ENCODE measurements around the gene TMTC1.

TMTC1 gene

GRCh38 chr12:29732593-29732992 lies 51.1 kb downstream of the TMTC1 start (continued):
- TF ChIP-seq CSRNP3 (CRISPR knock-in tag; IDR thresholded peaks at IDR 0.05) = no peak
- TF ChIP-seq ZNF8 (CRISPR knock-in tag; IDR thresholded peaks at IDR 0.05) = no peak

- TF ChIP-seq TSHZ2 (CRISPR knock-in tag; IDR thresholded peaks at IDR 0.05) = no peak
- no peak for TF ChIP-seq ZNF8 (CRISPR knock-in tag; IDR thresholded peaks at IDR 0.05)
- no peak for TF ChIP-seq CSDC2 (CRISPR knock-in tag; IDR thresholded peaks at IDR 0.05)
- TF ChIP-seq TOX (CRISPR knock-in tag; IDR thresholded peaks at IDR 0.05; ENCODE audit: borderline replicate concordance) = no peak
- no peak for TF ChIP-seq POU6F1 (CRISPR knock-in tag; IDR thresholded peaks at IDR 0.05; ENCODE audit: borderline replicate concordance, low read depth)
- no peak for TF ChIP-seq OSR1 (CRISPR knock-in tag; IDR thresholded peaks at IDR 0.05)
- no peak for ATAC-seq
Observed at GRCh38 chr12:29732191-29732590, 51.6 kb downstream of the TMTC1 start.

GRCh38 chr12:29731591-29731990 lies 52.2 kb downstream of the TMTC1 start:
- TF ChIP-seq RARB (CRISPR knock-in tag; IDR thresholded peaks at IDR 0.05) (no peak), ZFP30 (CRISPR knock-in tag; IDR thresholded peaks at IDR 0.05) (no peak), CSDC2 (CRISPR knock-in tag; IDR thresholded peaks at IDR 0.05) (no peak), ZNF565 (CRISPR knock-in tag; conservative IDR thresholded peaks at IDR 0.05; ENCODE audit: low read depth) (no peak), ZNF70 (CRISPR knock-in tag; IDR thresholded peaks at IDR 0.05) (no peak)
- no peak for ATAC-seq

- TF ChIP-seq ESRRG (CRISPR knock-in tag; IDR thresholded peaks at IDR 0.05) (no peak), ZNF8 (CRISPR knock-in tag; IDR thresholded peaks at IDR 0.05) (no peak), CSDC2 (CRISPR knock-in tag; IDR thresholded peaks at IDR 0.05) (no peak), ZFP3 (CRISPR knock-in tag; IDR thresholded peaks at IDR 0.05) (no peak), PPARA (CRISPR knock-in tag; IDR thresholded peaks at IDR 0.05; ENCODE audit: borderline replicate concordance) (no peak), OSR1 (CRISPR knock-in tag; IDR thresholded peaks at IDR 0.05) (no peak), SNAI2 (CRISPR knock-in tag; IDR thresholded peaks at IDR 0.05) (no peak), CREB5 (CRISPR knock-in tag; IDR thresholded peaks at IDR 0.05; ENCODE audit: low read depth) (no peak), PATZ1 (CRISPR knock-in tag; IDR thresholded peaks at IDR 0.05; ENCODE audit: borderline replicate concordance) (no peak), TOX (CRISPR knock-in tag; IDR thresholded peaks at IDR 0.05; ENCODE audit: borderline replicate concordance) (no peak), ZNF70 (CRISPR knock-in tag; IDR thresholded peaks at IDR 0.05) (no peak), TSHZ2 (CRISPR knock-in tag; IDR thresholded peaks at IDR 0.05) (no peak), POU6F1 (CRISPR knock-in tag; IDR thresholded peaks at IDR 0.05; ENCODE audit: borderline replicate concordance, low read depth) (no peak), ZFP30 (CRISPR knock-in tag; IDR thresholded peaks at IDR 0.05) (no peak)
- ATAC-seq = no peak
Observed at GRCh38 chr12:29730481-29730880, 53.3 kb downstream of the TMTC1 start.
